SIG-M5 (cell line): ENCODE data around the gene OXA1L.
"Not testable (repeated sequence)": the region's sequence is repeated elsewhere in the genome, so short reads cannot be mapped to it uniquely, and the experiment has no call there.

ENCODE experiments used
- DNase-seq: peaks from one replicate; lab custom pipeline; 2025; lab: John Stamatoyannopoulos, UW

The OXA1L gene

GRCh38 chr14:22800346-22800745, 33.9 kb downstream of the OXA1L start:
- DNase-seq, result no peak

- DNase-seq, result no peak
Measured at GRCh38 chr14:22801716-22802115, 35.2 kb downstream of the OXA1L start.

- DNase-seq, result no peak
Measured at GRCh38 chr14:22802860-22803686, 36.6 kb downstream of the OXA1L start.

GRCh38 chr14:22803687-22803974, 37.1 kb downstream of the OXA1L start:
- no peak for DNase-seq

GRCh38 chr14:22805235-22805634, 38.7 kb downstream of the OXA1L start:
- not testable (repeated sequence) for DNase-seq

- DNase-seq, result no peak
Measured at GRCh38 chr14:22807432-22808087, 41.1 kb downstream of the OXA1L start.

- no peak for DNase-seq
Measured at GRCh38 chr14:22808388-22809209, 42.1 kb downstream of the OXA1L start.

- no peak for DNase-seq
Measured at GRCh38 chr14:22811722-22812121, 45.2 kb downstream of the OXA1L start.

GRCh38 chr14:22812744-22813143, 46.3 kb downstream of the OXA1L start:
- no peak for DNase-seq

GRCh38 chr14:22813145-22813544, 46.7 kb downstream of the OXA1L start:
- no peak for DNase-seq

- DNase-seq, result no peak
Measured at GRCh38 chr14:22814373-22814772, 47.9 kb downstream of the OXA1L start.

GRCh38 chr14:22814941-22815713, 48.6 kb downstream of the OXA1L start, which contains the start of gene SLC7A7:
Gene SLC7A7 (minus strand): TSS chr14:22815435. CDS start chr14:22813398, 2,037 bp downstream.
- DNase-seq, result no peak

GRCh38 chr14:22819151-22819988, 52.9 kb downstream of the OXA1L start:
- DNase-seq, result no peak

- DNase-seq, result no peak
Measured at GRCh38 chr14:22820731-22821130, 54.2 kb downstream of the OXA1L start.

- no peak for DNase-seq
Measured at GRCh38 chr14:22821193-22822015, 54.9 kb downstream of the OXA1L start.

- no peak for DNase-seq
Measured at GRCh38 chr14:22822016-22822570, 55.6 kb downstream of the OXA1L start.
